ENCODE results near the gene CFDP1.

GRCh38 chr16:75329943-75330342 lies 103.4 kb downstream of the CFDP1 start:
- TF ChIP-seq CTCF (IDR thresholded peaks at IDR 0.05) (no peak), EP300 (IDR thresholded peaks at IDR 0.05) (no peak), POLR2AphosphoS5 (IDR thresholded peaks at IDR 0.05) (no peak)

Measured in suprapubic skin (tissue), 4 donors.